ENCODE measurements around the gene AKR7A2.

GRCh38 chr1:19359357-19359756 lies 47.4 kb upstream of the AKR7A2 start:
- TF ChIP-seq CTCF (conservative IDR thresholded peaks at IDR 0.05 in 1 of 2, IDR thresholded peaks at IDR 0.05 in 1 of 2; ENCODE audit: low read depth in 1 of 2, low read length in 2 of 2) = no peak
- TF ChIP-seq EZH2 (IDR thresholded peaks at IDR 0.05; ENCODE audit: low read length, missing control alignments) = no peak

All from fibroblast of lung (primary cell).